Neural cell (in vitro differentiated cells): ENCODE data around the gene P2RY8.

Source experiments
- CTCF ChIP-seq: fragments of 450-650 bp; IDR thresholded peaks from 2 replicates; pipeline ENCODE4 v1.5.1; 2014; ENCODE audit warnings: antibody characterized with exemption, mild to moderate bottlenecking, moderate library complexity; ENCODE audit not compliant: poor library complexity, severe bottlenecking
- EP300 ChIP-seq: fragments of 450-650 bp; conservative IDR thresholded peaks from 2 replicates; pipeline ENCODE4 v1.6.1; 2014; ENCODE audit warnings: antibody characterized with exemption, mild to moderate bottlenecking, moderate library complexity; ENCODE audit not compliant: poor library complexity, severe bottlenecking
- MXI1 ChIP-seq: fragments of 450-650 bp; conservative IDR thresholded peaks from 2 replicates; pipeline ENCODE4 v1.6.1; 2014; ENCODE audit warnings: antibody characterized with exemption, mild to moderate bottlenecking; ENCODE audit not compliant: poor library complexity, severe bottlenecking
- POLR2AphosphoS5 ChIP-seq: IDR thresholded peaks from 2 replicates; pipeline ENCODE4 v1.6.1; 2012
- RAD21 ChIP-seq: fragments of 450-650 bp; conservative IDR thresholded peaks from 2 replicates; pipeline ENCODE4 v1.6.1; 2014; ENCODE audit warnings: antibody characterized with exemption, mild to moderate bottlenecking, moderate library complexity
- REST ChIP-seq: IDR thresholded peaks from 2 replicates; pipeline ENCODE4 v1.6.1; 2012; ENCODE audit warnings: borderline replicate concordance

- TF ChIP-seq CTCF (no peak), RAD21 (no peak), MXI1 (no peak), REST (no peak), EP300 (no peak), POLR2AphosphoS5 (no peak)
Measured at GRCh38 chrX:1488745-1489144, 48.2 kb downstream of the P2RY8 start.
